WTC11 (cell line): ENCODE measurements around the gene CEP104. TPM values are rescaled to one million over a fixed set of nuclear protein-coding genes. Genes with fewer than 3 reads are reported as not detected.

Experiments
- ATAC-seq: fragments of 200-7000 bp; cut with Tn5 transposase; 2 replicates; pipeline ENCODE4 v1.10.0; 2021; ENCODE audit warnings: mild to moderate bottlenecking, moderate library complexity
- CTCF ChIA-PET: fragments of 300-600 bp; sonication (Branson Sonifier 250); formaldehyde crosslinking; loops from one replicate; lab custom pipeline; 2021; ENCODE audit warnings: antibody characterized with exemption; lab: Charles Lee
- POLR2A ChIA-PET: fragments of 350-600 bp; sonication (Branson Sonifier 250); formaldehyde crosslinking; loops from one replicate; lab custom pipeline; 2021; ENCODE audit warnings: antibody characterized with exemption; lab: Charles Lee
- DNase-seq: peaks from one replicate; pipeline ENCODE4 v3.0.0; 2021; ENCODE audit warnings: low spot score
- H3K27ac Mint-ChIP-seq: 2 replicates; pipeline ENCODE4 v1.8.0; 2021; ENCODE audit warnings: mixed read lengths
- H3K27me3 Mint-ChIP-seq: 2 replicates; pipeline ENCODE4 v1.8.0; 2021; ENCODE audit warnings: low read depth, mild to moderate bottlenecking, moderate library complexity, mixed read lengths
- H3K36me3 Mint-ChIP-seq: 2 replicates; pipeline ENCODE4 v1.8.0; 2021; ENCODE audit warnings: mixed read lengths
- H3K4me1 Mint-ChIP-seq: 2 replicates; pipeline ENCODE4 v1.8.0; 2022; ENCODE audit warnings: mixed read lengths
- H3K4me3 Mint-ChIP-seq: 2 replicates; pipeline ENCODE4 v1.8.0; 2021; ENCODE audit warnings: mild to moderate bottlenecking, moderate library complexity, mixed read lengths
- H3K9me3 Mint-ChIP-seq: 2 replicates; pipeline ENCODE4 v1.8.0; 2021; ENCODE audit warnings: mixed read lengths
- ATF6 ChIP-seq: sonication (generic); formaldehyde crosslinking; IDR thresholded peaks from 2 replicates; pipeline ENCODE4 v1.8.1; 2023; ENCODE audit warnings: mild to moderate bottlenecking, missing genetic modification reagents
- CTCF ChIP-seq: fragments of 200-600 bp; IDR thresholded peaks from 2 replicates; pipeline ENCODE4 v1.8.0; 2022; ENCODE audit warnings: antibody characterized with exemption
- E2F5 ChIP-seq: sonication (generic); formaldehyde crosslinking; IDR thresholded peaks from 2 replicates; pipeline ENCODE4 v1.8.1; 2022; ENCODE audit warnings: mild to moderate bottlenecking, moderate library complexity, missing genetic modification reagents
- EMX1 ChIP-seq: fragments of 250-450 bp; sonication (Bioruptor Pico); IDR thresholded peaks from 2 replicates; pipeline ENCODE4 v1.8.0; 2021; ENCODE audit warnings: mild to moderate bottlenecking
- ERG ChIP-seq: fragments of 250-450 bp; sonication (Bioruptor Pico); IDR thresholded peaks from 2 replicates; pipeline ENCODE4 v1.8.0; 2021; ENCODE audit warnings: mild to moderate bottlenecking
- FOXP1 ChIP-seq: sonication (generic); formaldehyde crosslinking; IDR thresholded peaks from 2 replicates; pipeline ENCODE4 v1.8.0; 2022; ENCODE audit warnings: missing genetic modification reagents, mild to moderate bottlenecking, moderate library complexity, borderline replicate concordance
- FOXP4 ChIP-seq: sonication (generic); formaldehyde crosslinking; IDR thresholded peaks from 2 replicates; pipeline ENCODE4 v1.8.0; 2022; ENCODE audit warnings: mild to moderate bottlenecking, missing genetic modification reagents
- GRHL2 ChIP-seq: fragments of 250-450 bp; sonication (Bioruptor Pico); IDR thresholded peaks from 2 replicates; pipeline ENCODE4 v1.8.0; 2022; ENCODE audit warnings: mild to moderate bottlenecking, moderate library complexity; ENCODE audit not compliant: insufficient replicate concordance, severe bottlenecking
- GTF2I ChIP-seq: fragments of 250-450 bp; sonication (Bioruptor Pico); conservative IDR thresholded peaks from 2 replicates; pipeline ENCODE4 v1.4.0; 2021; ENCODE audit warnings: mild to moderate bottlenecking
- HMGXB4 ChIP-seq: sonication (generic); formaldehyde crosslinking; IDR thresholded peaks from 2 replicates; pipeline ENCODE4 v1.8.1; 2023; ENCODE audit warnings: mild to moderate bottlenecking, moderate library complexity, missing genetic modification reagents
- IRF2 ChIP-seq: sonication (generic); formaldehyde crosslinking; IDR thresholded peaks from 2 replicates; pipeline ENCODE4 v1.8.0; 2022; ENCODE audit warnings: low read depth, missing genetic modification reagents, borderline replicate concordance
- SP1 ChIP-seq: sonication (generic); formaldehyde crosslinking; conservative IDR thresholded peaks from 2 replicates; pipeline ENCODE4 v1.8.1; 2022; ENCODE audit warnings: missing genetic modification reagents
- ZNF121 ChIP-seq: sonication (generic); formaldehyde crosslinking; IDR thresholded peaks from 2 replicates; pipeline ENCODE4 v1.8.0; 2023; ENCODE audit warnings: missing genetic modification reagents
- ZNF138 ChIP-seq: sonication (generic); formaldehyde crosslinking; conservative IDR thresholded peaks from 2 replicates; pipeline ENCODE4 v1.8.1; 2022; ENCODE audit warnings: mild to moderate bottlenecking, moderate library complexity, missing genetic modification reagents
- ZNF263 ChIP-seq: sonication (generic); formaldehyde crosslinking; IDR thresholded peaks from 2 replicates; pipeline ENCODE4 v1.8.1; 2022; ENCODE audit warnings: low read depth, mild to moderate bottlenecking, moderate library complexity, missing genetic modification reagents
- total RNA-seq: library from RNA; stranded (reverse); gene quantifications from 3 replicates; pipeline ENCODE4 v1.2.3, GENCODE V29; 2021

The CEP104 gene
- total RNA-seq, 1 experiment from 2014 or later, result 38.0 TPM

- TF ChIP-seq CTCF (no peak), IRF2 (no peak), GTF2I (CRISPR knock-in tag) (no peak)
Observed at GRCh38 chr1:3809680-3810079, 47.3 kb downstream of the CEP104 start (continued).

GRCh38 chr1:3807769-3808168, 49.2 kb downstream of the CEP104 start:
- Mint-ChIP-seq H3K36me3 (peaks cover 13% of the 10 kb centered on the region; the same call in 1 of the 2 replicates), H3K9me3 (peaks cover 39% of the 10 kb centered on the region), H3K4me3 (no peak overlapping the region), H3K4me1 (peaks cover 2% of the 10 kb centered on the region), H3K27me3 (peaks cover 21% of the 10 kb centered on the region), H3K27ac (no peak overlapping the region)
- no peak for TF ChIP-seq HMGXB4 (CRISPR knock-in tag)
- TF ChIP-seq FOXP1 (CRISPR knock-in tag), result no peak
- TF ChIP-seq ATF6, result no peak
- no peak for TF ChIP-seq GRHL2
- TF ChIP-seq ZNF121, result no peak
- no peak for TF ChIP-seq E2F5 (CRISPR knock-in tag)
- no peak for TF ChIP-seq FOXP4 (CRISPR knock-in tag)
- no peak for TF ChIP-seq ZNF138 (CRISPR knock-in tag)
- no peak for TF ChIP-seq EMX1 (CRISPR knock-in tag)
- TF ChIP-seq SP1 (CRISPR knock-in tag), result no peak
- no peak for TF ChIP-seq GTF2I (CRISPR knock-in tag)
- TF ChIP-seq ZNF263 (CRISPR knock-in tag), result no peak
- no peak for TF ChIP-seq ERG
- POLR2A ChIA-PET, result no interaction called here
- no peak for DNase-seq
- CTCF ChIA-PET, result no interaction called here
- no peak for ATAC-seq
